K562 (cell line): ENCODE measurements around the gene GNG3. TPM values are rescaled to one million over a fixed set of nuclear protein-coding genes. Genes with fewer than 3 reads are reported as not detected.
A peak's percentile ranks its signal among the peaks of the same experiment; 100 is the strongest.

Source experiments
- ATAC-seq: fragments of 200-7000 bp; cut with Tn5 transposase; 3 replicates; pipeline ENCODE4 v1.9.1; 2020; ENCODE audit warnings: moderate library complexity
- BruUV-seq: library from RNA; stranded (reverse); fragments of 400-500 nt; replicated peaks from 2 replicates; lab custom pipeline; 2021; lab: Mats Ljungman, UMichigan
- CTCF ChIA-PET: fragments of 300-600 bp; formaldehyde crosslinking; extraction: SDS; loops from one replicate; lab custom pipeline; 2021; ENCODE audit warnings: low intra/inter-chr PET ratio; lab: Yijun Ruan, JAX
- POLR2A ChIA-PET: fragments of 300-600, 350-650 bp; sonication (Branson Sonifier 250); formaldehyde crosslinking; extraction: SDS; loops from one replicate; lab custom pipeline; 2021; ENCODE audit warnings: antibody characterized with exemption, inconsistent platforms; lab: Yijun Ruan, JAX
- DNase-seq, 4 experiments: peaks; one replicate each; pipeline versions ENCODE4 v3.0.0 to v3.0.0-alpha.2; 2011 to 2018; ENCODE audit warnings: low spot score in 3 of 4, mixed read lengths in 3 of 4; ENCODE audit errors: extremely low read depth in 1 of 4
- FAIRE-seq: peaks from 2 replicates; lab custom pipeline; 2011; peaks lifted over from hg19 to GRCh38; lab: Jason Lieb, UNC
- H2AFZ ChIP-seq: 2 replicates; pipeline ENCODE4 v1.6.0; 2011; ENCODE audit warnings: low read depth, low read length, control low read depth, inconsistent platforms
- H3K27ac ChIP-seq: fragments of 200-600 bp; 3 replicates; pipeline ENCODE4 v1.8.0; 2011; ENCODE audit warnings: low read depth, mild to moderate bottlenecking, control low read depth, inconsistent platforms, low read length, moderate library complexity, mixed read lengths; ENCODE audit errors: extremely low read depth
- H3K27me3 ChIP-seq, 2 experiments: fragments of 300-600 bp in 1 of 2; 2 replicates in 1 of 2; 3 replicates in 1 of 2; pipeline versions ENCODE4 v1.6.0 to v1.8.0; 2011; ENCODE audit warnings: inconsistent platforms in 2 of 2, low read length in 2 of 2, mild to moderate bottlenecking in 1 of 2, mixed read lengths in 1 of 2, moderate library complexity in 1 of 2; ENCODE audit not compliant: control insufficient read depth in 2 of 2, insufficient read depth in 2 of 2
- H3K36me3 ChIP-seq: fragments of 300-600 bp; 3 replicates; pipeline ENCODE4 v1.8.0; 2011; ENCODE audit warnings: mild to moderate bottlenecking, low read length, inconsistent platforms; ENCODE audit not compliant: control insufficient read depth, insufficient read depth
- H3K4me1 ChIP-seq, 2 experiments: fragments of 200-600 bp in 1 of 2; replicated peaks in 1 of 2; 2 replicates in 1 of 2; 3 replicates in 1 of 2; pipeline versions ENCODE4 v1.5.1 to v1.8.0; 2011; ENCODE audit warnings: inconsistent platforms in 2 of 2, low read length in 2 of 2, mild to moderate bottlenecking in 1 of 2, mixed read lengths in 1 of 2, moderate library complexity in 1 of 2; ENCODE audit not compliant: control insufficient read depth in 2 of 2, insufficient read depth in 2 of 2
- H3K4me2 ChIP-seq: 2 replicates; pipeline ENCODE4 v1.6.1; 2011; ENCODE audit warnings: low read length, control low read depth, inconsistent platforms, mixed read lengths; ENCODE audit not compliant: insufficient read depth
- H3K4me3 ChIP-seq: fragments of 200-600 bp; sonication (generic), shearing (Covaris generic); 2 replicates; pipeline ENCODE4 v1.5.1; 2016; ENCODE audit warnings: control low read depth, inconsistent platforms
- H3K79me2 ChIP-seq: fragments of 200-600 bp; 3 replicates; pipeline ENCODE4 v1.8.0; 2011; ENCODE audit warnings: low read length, inconsistent platforms; ENCODE audit not compliant: control insufficient read depth, insufficient read depth
- H3K9ac ChIP-seq, 2 experiments: 2 replicates each; pipeline versions ENCODE4 v1.6.0 to v1.6.1; 2011; ENCODE audit warnings: low read depth in 2 of 2, low read length in 2 of 2, control low read depth in 1 of 2, inconsistent platforms in 1 of 2, mild to moderate bottlenecking in 1 of 2, mixed read lengths in 1 of 2; ENCODE audit not compliant: insufficient read depth in 1 of 2
- H3K9me1 ChIP-seq: one replicate; pipeline ENCODE4 v1.6.0; 2011; ENCODE audit warnings: inconsistent platforms, mild to moderate bottlenecking, low read length, moderate library complexity; ENCODE audit not compliant: control insufficient read depth, insufficient read depth
- H3K9me3 ChIP-seq: replicated peaks from 2 replicates; pipeline ENCODE4 v1.5.1; 2011; ENCODE audit warnings: low read depth, low read length, inconsistent platforms; ENCODE audit not compliant: control insufficient read depth, insufficient read depth
- H4K20me1 ChIP-seq: replicated peaks from 2 replicates; pipeline ENCODE4 v1.6.1; 2011; ENCODE audit warnings: low read length, inconsistent platforms, mixed read lengths; ENCODE audit not compliant: control insufficient read depth, insufficient read depth
- EHMT2 ChIP-seq: fragments of 450-650 bp; IDR thresholded peaks from 2 replicates; pipeline ENCODE4 v1.6.1; 2018; ENCODE audit warnings: antibody characterized with exemption
- HMG20A ChIP-seq: fragments of 450-650 bp; formaldehyde crosslinking; conservative IDR thresholded peaks from 2 replicates; pipeline ENCODE4 v1.4.0; 2020; ENCODE audit warnings: mild to moderate bottlenecking, mixed read lengths
- NR3C1 ChIP-seq: sonication (generic); formaldehyde crosslinking; IDR thresholded peaks from 2 replicates; pipeline ENCODE4 v1.8.1; 2022; ENCODE audit warnings: missing genetic modification reagents
- SMARCA4 ChIP-seq: fragments of 450-650 bp; IDR thresholded peaks from 2 replicates; pipeline ENCODE4 v1.6.1; 2016
- SRSF1 ChIP-seq: fragments of 200-400 bp; formaldehyde crosslinking; IDR thresholded peaks from 2 replicates; pipeline ENCODE4 v1.6.1; 2017; ENCODE audit warnings: mild to moderate bottlenecking, low read depth, low read length, moderate library complexity
- TFAP4 ChIP-seq: sonication (generic); formaldehyde crosslinking; IDR thresholded peaks from 2 replicates; pipeline ENCODE4 v1.8.0; 2022; ENCODE audit warnings: missing genetic modification reagents, mild to moderate bottlenecking, moderate library complexity, borderline replicate concordance
- ZNF263 ChIP-seq: sonication (generic); formaldehyde crosslinking; IDR thresholded peaks from 2 replicates; pipeline ENCODE4 v1.8.0; 2022; ENCODE audit warnings: mild to moderate bottlenecking, missing genetic modification reagents, borderline replicate concordance
- ZNF436 ChIP-seq: fragments of 250-450, 450-650 bp; sonication (Bioruptor Pico); formaldehyde crosslinking; IDR thresholded peaks from 2 replicates; pipeline ENCODE4 v1.7.0; 2020; ENCODE audit warnings: mild to moderate bottlenecking
- ZNF764 ChIP-seq: fragments of 250-450 bp; sonication (Bioruptor Pico); IDR thresholded peaks from 2 replicates; pipeline ENCODE4 v1.4.0; 2020; ENCODE audit warnings: low read depth, mild to moderate bottlenecking, moderate library complexity
- WGBS: fragments of 100-300 bp; shearing (Covaris generic); methylation state at CpG from one replicate; pipeline ENCODE4 v1.1.6; 2016; ENCODE audit warnings: low coverage, mixed read lengths; ENCODE audit not compliant: insufficient coverage; ENCODE audit errors: missing lambda C conversion rate; 5-methylcytosine and 5-hydroxymethylcytosine counted together
- in situ Hi-C: fragments of 300-500 bp; cut with MboI; formaldehyde crosslinking; loops from 4 replicates; pipeline ENCODE4 v1.15.0; 2018; ENCODE audit warnings: inconsistent platforms, mixed read lengths
- intact Hi-C: fragments of 100-400 bp; cut with micrococcal nuclease; formaldehyde crosslinking; loops from 2 replicates; pipeline ENCODE4 v1.14.2; 2022
- polyA plus RNA-seq, 8 experiments: library from polyadenylated mRNA; depleted of rRNA in 4 of 8; stranded (reverse) in 5 of 8; unstranded in 3 of 8; fragments of >200 nt; fragmentation: Nextera tagmentation in 2 of 8; fragmentation: Illumina TruSeq in 1 of 8; extraction: Ambion mirVana in 2 of 8; extraction: Trizol in 1 of 8; gene quantifications; 2 replicates each; pipeline versions ENCODE4 v1.2.1 to v1.2.3, GENCODE V29; 2011 to 2014; ENCODE audit warnings: inconsistent platforms in 1 of 8, missing spikeins in 1 of 8
- total RNA-seq, 7 experiments: library from RNA; depleted of rRNA in 6 of 7; stranded (reverse); fragments of >200 nt in 6 of 7; fragmentation: Illumina TruSeq in 2 of 7; extraction: Trizol in 2 of 7; gene quantifications; 2 replicates each; pipeline versions ENCODE4 v1.2.1 to v1.2.3, GENCODE V29; 2011 to 2021; ENCODE audit warnings: low replicate concordance in 1 of 7
- TF ChIP-seq, protein P1 (sequence below), 2 experiments: IDR thresholded peaks; 2 replicates each; pipeline ENCODE4 v1.6.1; 2012; ENCODE audit warnings: improper control_type of control experiment in 2 of 2, low read depth in 2 of 2, low read length in 2 of 2, borderline replicate concordance in 1 of 2
- TF ChIP-seq, protein P2 (sequence below): fragments of 450-650 bp; formaldehyde crosslinking; IDR thresholded peaks from 2 replicates; pipeline ENCODE4 v1.4.0; 2020; ENCODE audit warnings: mild to moderate bottlenecking, moderate library complexity
- TF ChIP-seq, protein P3 (sequence below): sonication (generic); formaldehyde crosslinking; IDR thresholded peaks from 2 replicates; pipeline ENCODE4 v1.9.0; 2022; ENCODE audit warnings: mild to moderate bottlenecking, missing genetic modification reagents
- TF ChIP-seq, protein P4 (sequence below): fragments of 250-450 bp; sonication (Bioruptor Pico); IDR thresholded peaks from 2 replicates; pipeline ENCODE4 v1.4.0; 2020; ENCODE audit warnings: mild to moderate bottlenecking, moderate library complexity

Gene GNG3
- total and polyA plus RNA-seq, 9 of the 15 experiments (the other 6 are each of a cell fraction or from before 2014, with no cell fraction given): 0.07 TPM; not detected in 8

DNA sequence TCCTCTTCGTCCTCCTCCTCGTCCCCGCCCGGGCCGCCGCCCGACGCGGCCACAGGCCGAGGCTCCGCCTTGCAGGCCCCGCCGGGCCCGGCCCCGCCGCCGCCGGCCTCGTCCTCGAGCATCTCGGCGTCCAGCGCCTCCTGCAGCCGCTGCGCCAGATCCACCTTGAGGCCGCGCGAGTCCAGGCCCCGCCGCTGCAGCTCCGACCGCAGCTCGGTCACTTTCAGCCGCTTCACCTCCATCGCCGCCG, 19.4 kb downstream of the GNG3 start (continued):
- TF ChIP-seq, protein P1, sequence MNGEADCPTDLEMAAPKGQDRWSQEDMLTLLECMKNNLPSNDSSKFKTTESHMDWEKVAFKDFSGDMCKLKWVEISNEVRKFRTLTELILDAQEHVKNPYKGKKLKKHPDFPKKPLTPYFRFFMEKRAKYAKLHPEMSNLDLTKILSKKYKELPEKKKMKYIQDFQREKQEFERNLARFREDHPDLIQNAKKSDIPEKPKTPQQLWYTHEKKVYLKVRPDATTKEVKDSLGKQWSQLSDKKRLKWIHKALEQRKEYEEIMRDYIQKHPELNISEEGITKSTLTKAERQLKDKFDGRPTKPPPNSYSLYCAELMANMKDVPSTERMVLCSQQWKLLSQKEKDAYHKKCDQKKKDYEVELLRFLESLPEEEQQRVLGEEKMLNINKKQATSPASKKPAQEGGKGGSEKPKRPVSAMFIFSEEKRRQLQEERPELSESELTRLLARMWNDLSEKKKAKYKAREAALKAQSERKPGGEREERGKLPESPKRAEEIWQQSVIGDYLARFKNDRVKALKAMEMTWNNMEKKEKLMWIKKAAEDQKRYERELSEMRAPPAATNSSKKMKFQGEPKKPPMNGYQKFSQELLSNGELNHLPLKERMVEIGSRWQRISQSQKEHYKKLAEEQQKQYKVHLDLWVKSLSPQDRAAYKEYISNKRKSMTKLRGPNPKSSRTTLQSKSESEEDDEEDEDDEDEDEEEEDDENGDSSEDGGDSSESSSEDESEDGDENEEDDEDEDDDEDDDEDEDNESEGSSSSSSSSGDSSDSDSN (IDR thresholded peaks at IDR 0.05; ENCODE audit: borderline replicate concordance in 1 of 2, low read depth in 2 of 2, low read length in 2 of 2): peak; percentile 48 to 83; a peak in 3 of 4 replicates
- TF ChIP-seq SRSF1 (no peak), ZNF263 (CRISPR knock-in tag) (peak; percentile 11; the same call in 1 of the 2 replicates)

DNA sequence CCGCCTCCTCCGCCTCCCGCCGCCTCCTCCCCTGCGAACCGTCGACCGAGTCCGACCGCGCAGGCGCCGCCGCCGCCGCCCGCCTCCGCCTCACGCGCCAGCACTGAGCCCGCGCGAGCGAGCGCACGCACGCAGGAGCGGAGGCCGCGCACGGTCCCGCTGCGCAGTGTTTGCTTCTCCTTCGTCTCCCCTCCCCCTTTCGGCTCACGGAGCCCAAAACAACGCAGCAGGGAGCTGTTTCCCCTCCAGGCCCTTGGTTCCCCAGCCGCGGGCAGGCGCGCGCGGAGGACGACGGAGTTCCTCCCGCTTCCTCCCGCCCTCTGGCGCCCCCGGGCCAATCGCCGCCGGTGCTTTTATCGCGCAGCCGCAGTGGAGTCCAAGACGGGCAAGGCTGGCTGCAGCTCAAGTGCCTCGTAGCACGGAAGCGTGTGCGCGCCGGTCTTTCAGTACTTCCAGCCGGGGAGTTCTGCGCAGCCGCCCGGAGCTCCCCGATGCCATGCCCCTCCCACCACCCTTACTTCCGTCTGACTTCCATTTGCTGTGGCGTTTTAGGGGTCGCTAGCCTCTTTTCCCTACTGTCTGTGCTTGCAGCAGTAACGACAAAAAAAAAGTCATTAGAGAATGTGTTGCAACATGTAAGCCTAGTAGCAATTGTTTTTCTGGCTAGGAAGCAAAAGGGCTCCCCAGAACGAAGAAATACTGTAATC, 19.8 kb downstream of the GNG3 start, which contains the start of gene HNRNPUL2:
HNRNPUL2 (minus strand) TSS at position 293 of the 707 bp plus-strand sequence. CDS start 301 bp downstream, outside the sequence.
- BruUV-seq: no TSS peak
- CTCF ChIA-PET: interaction anchor here (0.7 to 1.1 kb wide), 2 partner anchors 34 to 60 kb away, joined by 3 to 4 read pairs; partner anchors contain the start of genes POLR2G and TMEM179B
- H3K4me2 ChIP-seq: peak within 1 kb of the TSS; percentile 100
- H3K9ac ChIP-seq: peak within 1 kb of the TSS; percentile 98 to 100
- in situ Hi-C loops: no loop called here
- H3K4me3 ChIP-seq: peak within 1 kb of the TSS; percentile 90
- H3K4me1 ChIP-seq: peaks cover 13 to 19% of the 10 kb centered on the region in 2 experiments; a peak in 4 of 5 replicates
- no peaks in the 10 kb centered on the region for H3K9me3 ChIP-seq
- H3K9me1 ChIP-seq: no peaks in the 10 kb centered on the region
- H4K20me1 ChIP-seq: peaks cover 6% of the 10 kb centered on the region; the same call in 1 of the 2 replicates
- FAIRE-seq: peak; percentile 89
- intact Hi-C loops: loop anchor here (1.0 to 10.0 kb wide), 7 partner anchors 21 to 135 kb away; partner anchors contain the start of genes BSCL2, GNG3, POLR2G and TMEM179B
- H3K36me3 ChIP-seq: peaks cover 51% of the 10 kb centered on the region
- H3K79me2 ChIP-seq: peaks cover 75% of the 10 kb centered on the region
- peak; percentile 94 to 99 (median 96) for DNase-seq
- WGBS: under 1% methylated on average over 47 of the region's 72 CpGs
- peak within 1 kb of the TSS; percentile 99 for H3K27ac ChIP-seq
- peak; percentile 90 for ATAC-seq
- no peaks in the 10 kb centered on the region for H3K27me3 ChIP-seq
- POLR2A ChIA-PET: interaction anchor here (0.5 to 4.5 kb wide), 33 partner anchors 9 to 269 kb away, joined by 3 to 31 read pairs (median 4); partner anchors contain the start of genes AHNAK, BSCL2, C11orf98 and CSKMT
- peak within 1 kb of the TSS; percentile 100 for H2AFZ ChIP-seq
- TF ChIP-seq, protein P2, sequence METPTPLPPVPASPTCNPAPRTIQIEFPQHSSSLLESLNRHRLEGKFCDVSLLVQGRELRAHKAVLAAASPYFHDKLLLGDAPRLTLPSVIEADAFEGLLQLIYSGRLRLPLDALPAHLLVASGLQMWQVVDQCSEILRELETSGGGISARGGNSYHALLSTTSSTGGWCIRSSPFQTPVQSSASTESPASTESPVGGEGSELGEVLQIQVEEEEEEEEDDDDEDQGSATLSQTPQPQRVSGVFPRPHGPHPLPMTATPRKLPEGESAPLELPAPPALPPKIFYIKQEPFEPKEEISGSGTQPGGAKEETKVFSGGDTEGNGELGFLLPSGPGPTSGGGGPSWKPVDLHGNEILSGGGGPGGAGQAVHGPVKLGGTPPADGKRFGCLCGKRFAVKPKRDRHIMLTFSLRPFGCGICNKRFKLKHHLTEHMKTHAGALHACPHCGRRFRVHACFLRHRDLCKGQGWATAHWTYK (CRISPR knock-in tag): peak; percentile 68
- TF ChIP-seq ZNF764 (CRISPR knock-in tag): no peak
- 0 out of 2 replicates have a peak, but pooled peaks have one; percentile 81 for TF ChIP-seq NR3C1 (CRISPR knock-in tag)
- TF ChIP-seq EHMT2: no peak
- TF ChIP-seq, protein P3, sequence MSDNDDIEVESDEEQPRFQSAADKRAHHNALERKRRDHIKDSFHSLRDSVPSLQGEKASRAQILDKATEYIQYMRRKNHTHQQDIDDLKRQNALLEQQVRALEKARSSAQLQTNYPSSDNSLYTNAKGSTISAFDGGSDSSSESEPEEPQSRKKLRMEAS: peak; percentile 89
- TF ChIP-seq, protein P4, sequence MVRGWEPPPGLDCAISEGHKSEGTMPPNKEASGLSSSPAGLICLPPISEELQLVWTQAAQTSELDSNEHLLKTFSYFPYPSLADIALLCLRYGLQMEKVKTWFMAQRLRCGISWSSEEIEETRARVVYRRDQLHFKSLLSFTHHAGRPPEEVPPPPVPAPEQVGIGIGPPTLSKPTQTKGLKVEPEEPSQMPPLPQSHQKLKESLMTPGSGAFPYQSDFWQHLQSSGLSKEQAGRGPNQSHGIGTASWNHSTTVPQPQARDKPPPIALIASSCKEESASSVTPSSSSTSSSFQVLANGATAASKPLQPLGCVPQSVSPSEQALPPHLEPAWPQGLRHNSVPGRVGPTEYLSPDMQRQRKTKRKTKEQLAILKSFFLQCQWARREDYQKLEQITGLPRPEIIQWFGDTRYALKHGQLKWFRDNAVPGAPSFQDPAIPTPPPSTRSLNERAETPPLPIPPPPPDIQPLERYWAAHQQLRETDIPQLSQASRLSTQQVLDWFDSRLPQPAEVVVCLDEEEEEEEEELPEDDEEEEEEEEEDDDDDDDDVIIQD (CRISPR knock-in tag): 0 out of 2 replicates have a peak, but pooled peaks have one; percentile 71
- TF ChIP-seq HMG20A: no peak
- no peak for TF ChIP-seq SMARCA4
- TF ChIP-seq ZNF436 (CRISPR knock-in tag): peak; percentile 33; the same call in 1 of the 2 replicates
- peak; percentile 84 for TF ChIP-seq TFAP4 (CRISPR knock-in tag)
